GM12891 (cell line): ENCODE measurements around the gene CRB3.

ENCODE experiments used
- POLR2A ChIP-seq: IDR thresholded peaks from 2 replicates; pipeline ENCODE4 v1.6.1; 2011; ENCODE audit warnings: low read depth, low read length, control low read depth
- POLR2AphosphoS5 ChIP-seq: IDR thresholded peaks from 2 replicates; pipeline ENCODE4 v1.6.1; 2011; ENCODE audit warnings: low read depth, low read length, control low read depth
- POU2F2 ChIP-seq: IDR thresholded peaks from 2 replicates; pipeline ENCODE4 v1.6.1; 2011; ENCODE audit warnings: low read depth, mild to moderate bottlenecking, control low read depth, low read length, moderate library complexity
- SPI1 ChIP-seq: IDR thresholded peaks from 2 replicates; pipeline ENCODE4 v1.6.1; 2011; ENCODE audit warnings: low read depth, low read length, control low read depth
- TAF1 ChIP-seq: IDR thresholded peaks from 2 replicates; pipeline ENCODE4 v1.6.1; 2011; ENCODE audit warnings: low read depth, low read length, control low read depth

- TF ChIP-seq POLR2A (no peak), TAF1 (no peak), POLR2AphosphoS5 (no peak), SPI1 (no peak), POU2F2 (no peak)
These were observed 5.9 kb upstream of the CRB3 start for GRCh38 chr19:6457958-6458694.
